PC-3 (cell line): ENCODE results near the gene ESYT3. TPM values are rescaled to one million over a fixed set of nuclear protein-coding genes. Genes with fewer than 3 reads are reported as not detected.
"Not testable (repeated sequence)": the region's sequence is repeated elsewhere in the genome, so short reads cannot be mapped to it uniquely, and the experiment has no call there.

ENCODE experiments used
- ATAC-seq: fragments of 200-7000 bp; cut with Tn5 transposase; 2 replicates; pipeline ENCODE4 v1.9.1; 2020; ENCODE audit warnings: mild to moderate bottlenecking, moderate library complexity
- BruUV-seq: library from RNA; stranded (reverse); fragments of 400-500 nt; replicated peaks from 2 replicates; lab custom pipeline; 2021; lab: Mats Ljungman, UMichigan
- CTCF ChIA-PET: fragments of 300-600 bp; sonication (Branson Sonifier 250); formaldehyde crosslinking; loops from one replicate; lab custom pipeline; 2022; ENCODE audit warnings: antibody characterized with exemption; lab: Charles Lee
- POLR2A ChIA-PET: fragments of 300-600 bp; sonication (Branson Sonifier 250); formaldehyde crosslinking; loops from one replicate; lab custom pipeline; 2022; ENCODE audit warnings: antibody characterized with exemption; ENCODE audit not compliant: unreplicated experiment; lab: Charles Lee
- DNase-seq: peaks from one replicate; pipeline ENCODE4 v3.0.0-alpha.2; 2015
- H2AFZ ChIP-seq: fragments of 300-600 bp; sonication (generic); 2 replicates; pipeline ENCODE4 v1.6.0; 2016; ENCODE audit warnings: antibody characterized with exemption, low read length
- H3F3A ChIP-seq: fragments of 300-600 bp; sonication (generic); one replicate; pipeline ENCODE4 v1.6.0; 2017; ENCODE audit warnings: antibody characterized with exemption, low read length, control low read depth, mild to moderate bottlenecking; ENCODE audit not compliant: unreplicated experiment
- H3K27ac ChIP-seq: fragments of 300-600 bp; sonication (generic); 2 replicates; pipeline ENCODE4 v1.5.1; 2016; ENCODE audit warnings: mild to moderate bottlenecking, low read length
- H3K27me3 ChIP-seq: fragments of 300-600 bp; sonication (generic); 2 replicates; pipeline ENCODE4 v1.6.1; 2016; ENCODE audit warnings: low read length, mixed read lengths
- H3K36me3 ChIP-seq: fragments of 300-600 bp; sonication (generic); 2 replicates; pipeline ENCODE4 v1.6.1; 2016; ENCODE audit warnings: low read depth, mixed run types, low read length, mixed read lengths
- H3K4me1 ChIP-seq: fragments of 300-600 bp; sonication (generic); 2 replicates; pipeline ENCODE4 v1.5.1; 2016; ENCODE audit warnings: low read length; ENCODE audit not compliant: insufficient read depth
- H3K4me2 ChIP-seq: fragments of 300-600 bp; sonication (generic); 2 replicates; pipeline ENCODE4 v1.6.0; 2016; ENCODE audit warnings: low read length
- H3K4me3 ChIP-seq: fragments of 300-600 bp; sonication (generic); 2 replicates; pipeline ENCODE4 v1.5.1; 2016; ENCODE audit warnings: mild to moderate bottlenecking, low read length, mixed read lengths
- H3K79me2 ChIP-seq: fragments of 300-600 bp; sonication (generic); 2 replicates; pipeline ENCODE4 v1.6.1; 2017; ENCODE audit warnings: low read length, mixed read lengths
- H3K9ac ChIP-seq: fragments of 300-600 bp; sonication (generic); 2 replicates; pipeline ENCODE4 v1.6.0; 2016; ENCODE audit warnings: mild to moderate bottlenecking, low read length
- H3K9me2 ChIP-seq: fragments of 300-600 bp; sonication (generic); replicated peaks from 2 replicates; pipeline ENCODE4 v1.6.1; 2016; ENCODE audit warnings: mixed run types, low read length, mixed read lengths
- H3K9me3 ChIP-seq: fragments of 300-600 bp; sonication (generic); 2 replicates; pipeline ENCODE4 v1.6.1; 2016; ENCODE audit warnings: low read length, mixed read lengths
- H4K20me1 ChIP-seq: fragments of 300-600 bp; sonication (generic); 2 replicates; pipeline ENCODE4 v1.6.1; 2016; ENCODE audit warnings: low read length, mixed read lengths
- EZH2 ChIP-seq: fragments of 300-600 bp; sonication (generic); IDR thresholded peaks from one replicate; pipeline ENCODE4 v1.6.1; 2017; ENCODE audit warnings: antibody characterized with exemption, mild to moderate bottlenecking, low read length; ENCODE audit not compliant: unreplicated experiment
- EZH2phosphoT487 ChIP-seq: fragments of 300-600 bp; sonication (generic); IDR thresholded peaks from 2 replicates; pipeline ENCODE4 v1.6.1; 2018; ENCODE audit warnings: mild to moderate bottlenecking, antibody characterized with exemption, low read length, borderline replicate concordance
- intact Hi-C: fragments of 100-400 bp; cut with micrococcal nuclease; formaldehyde crosslinking; loops from 2 replicates; pipeline ENCODE4 v1.9.0; 2023
- total RNA-seq: library from RNA; depleted of rRNA; stranded (reverse); fragments of >200 nt; gene quantifications from 2 replicates; pipeline ENCODE4 v1.2.3, GENCODE V29; 2014
- TF ChIP-seq, protein P1 (sequence below): fragments of 300-600 bp; sonication (generic); conservative IDR thresholded peaks from 2 replicates; pipeline ENCODE4 v1.5.1; 2017; ENCODE audit warnings: antibody characterized with exemption, low read depth, mild to moderate bottlenecking, low read length

ESYT3 gene
- total RNA-seq, 1 experiment from 2014 or later, result 1.6 TPM

DNA sequence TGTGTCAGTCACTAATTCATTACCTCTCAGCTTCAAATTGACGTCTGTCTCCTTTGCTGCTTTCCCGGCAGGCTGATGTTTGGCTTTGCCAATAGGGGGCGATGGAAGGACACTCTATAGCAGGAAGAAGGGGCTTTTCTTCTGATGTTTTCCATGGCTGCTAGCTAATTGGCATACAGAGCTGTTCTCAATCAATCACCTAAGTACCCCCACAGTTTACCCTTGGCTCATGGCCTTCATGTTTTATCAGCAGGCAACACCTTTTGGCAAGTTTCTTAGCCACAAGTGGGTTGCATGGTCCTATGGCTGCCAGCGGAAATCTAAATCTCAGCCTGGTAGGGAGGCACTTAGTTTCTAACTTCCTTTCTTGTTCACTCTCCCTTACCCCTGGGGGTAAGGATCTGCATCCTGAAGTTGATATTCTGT, 45.0 kb downstream of the ESYT3 start:
- no peaks in the 10 kb centered on the region for H3K36me3 ChIP-seq
- H3K9me2 ChIP-seq, result no peaks in the 10 kb centered on the region
- intact Hi-C loops, result no loop called here
- H3K27ac ChIP-seq, result no peak overlapping the region
- H3F3A ChIP-seq, result no peaks in the 10 kb centered on the region
- H2AFZ ChIP-seq, result no peak overlapping the region
- H3K9ac ChIP-seq, result no peak overlapping the region
- no peaks in the 10 kb centered on the region for H3K9me3 ChIP-seq
- CTCF ChIA-PET, result interaction anchor here (0.6 to 1.1 kb wide), 5 partner anchors 115 to 489 kb away, joined by 3 to 4 read pairs (median 3); partner anchors contain the start of gene CEP70
- ATAC-seq (0 out of 2 replicates have a peak, but pooled peaks have one; percentile 31), DNase-seq (peak; percentile 49)
- peaks cover 11% of the 10 kb centered on the region for H3K4me1 ChIP-seq
- H3K4me2 ChIP-seq, result no peak overlapping the region
- no peaks in the 10 kb centered on the region for H3K79me2 ChIP-seq
- TF ChIP-seq EZH2phosphoT487 (no peak), EZH2 (no peak)
- TF ChIP-seq, protein P1, sequence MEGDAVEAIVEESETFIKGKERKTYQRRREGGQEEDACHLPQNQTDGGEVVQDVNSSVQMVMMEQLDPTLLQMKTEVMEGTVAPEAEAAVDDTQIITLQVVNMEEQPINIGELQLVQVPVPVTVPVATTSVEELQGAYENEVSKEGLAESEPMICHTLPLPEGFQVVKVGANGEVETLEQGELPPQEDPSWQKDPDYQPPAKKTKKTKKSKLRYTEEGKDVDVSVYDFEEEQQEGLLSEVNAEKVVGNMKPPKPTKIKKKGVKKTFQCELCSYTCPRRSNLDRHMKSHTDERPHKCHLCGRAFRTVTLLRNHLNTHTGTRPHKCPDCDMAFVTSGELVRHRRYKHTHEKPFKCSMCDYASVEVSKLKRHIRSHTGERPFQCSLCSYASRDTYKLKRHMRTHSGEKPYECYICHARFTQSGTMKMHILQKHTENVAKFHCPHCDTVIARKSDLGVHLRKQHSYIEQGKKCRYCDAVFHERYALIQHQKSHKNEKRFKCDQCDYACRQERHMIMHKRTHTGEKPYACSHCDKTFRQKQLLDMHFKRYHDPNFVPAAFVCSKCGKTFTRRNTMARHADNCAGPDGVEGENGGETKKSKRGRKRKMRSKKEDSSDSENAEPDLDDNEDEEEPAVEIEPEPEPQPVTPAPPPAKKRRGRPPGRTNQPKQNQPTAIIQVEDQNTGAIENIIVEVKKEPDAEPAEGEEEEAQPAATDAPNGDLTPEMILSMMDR, result peak; percentile 85
- H3K27me3 ChIP-seq, result no peaks in the 10 kb centered on the region
- no peak overlapping the region for H3K4me3 ChIP-seq
- POLR2A ChIA-PET, result no interaction called here
- no peaks in the 10 kb centered on the region for H4K20me1 ChIP-seq
- no TSS peak for BruUV-seq

DNA sequence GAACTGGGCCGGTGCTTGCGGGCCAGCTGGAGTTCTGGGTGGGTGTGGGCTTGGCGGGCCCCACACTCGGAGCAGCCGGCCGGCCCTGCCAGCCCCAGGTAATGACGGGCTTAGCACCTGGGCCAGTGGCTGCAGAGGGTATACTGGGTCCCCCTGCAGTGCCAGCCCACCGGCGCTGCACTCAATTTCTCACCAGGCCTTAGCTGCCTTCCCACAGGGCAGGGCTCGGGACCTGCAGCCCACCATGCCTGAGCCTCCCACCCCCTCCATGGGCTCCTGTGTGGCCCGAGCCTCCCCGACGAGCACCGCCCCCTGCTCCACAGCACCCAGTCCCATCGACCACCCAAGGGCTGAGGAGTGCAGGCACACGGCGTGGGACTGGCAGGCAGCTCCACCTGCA, 50.3 kb downstream of the ESYT3 start:
- POLR2A ChIA-PET, ATAC-seq, intact Hi-C loops, CTCF ChIA-PET, BruUV-seq, H4K20me1 ChIP-seq, DNase-seq, H3K4me3 ChIP-seq, H3K27me3 ChIP-seq, H2AFZ ChIP-seq, H3K9ac ChIP-seq, H3K27ac ChIP-seq, H3K9me2 ChIP-seq, H3F3A ChIP-seq, H3K79me2 ChIP-seq, H3K4me1 ChIP-seq, H3K36me3 ChIP-seq, H3K4me2 ChIP-seq, H3K9me3 ChIP-seq: not testable (repeated sequence)

DNA sequence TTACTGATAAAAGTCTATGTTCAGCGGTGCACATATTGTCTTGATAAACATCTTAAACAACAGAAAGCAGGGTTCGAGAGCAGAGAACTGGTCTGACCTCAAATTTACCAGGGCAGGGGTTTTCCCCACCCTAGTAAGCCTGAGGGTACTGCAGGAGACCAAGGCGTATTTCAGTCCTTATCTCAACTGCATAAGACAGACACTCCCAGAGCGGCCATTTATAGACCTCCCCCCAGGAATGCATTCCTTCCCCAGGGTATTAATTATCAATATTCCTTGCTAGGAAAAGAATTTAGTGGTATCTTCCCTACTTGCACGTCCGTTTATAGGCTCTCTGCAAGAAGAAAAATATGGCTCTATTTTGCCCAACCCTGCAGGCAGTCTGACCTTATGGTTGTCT, 52.2 kb downstream of the ESYT3 start:
- POLR2A ChIA-PET, CTCF ChIA-PET, intact Hi-C loops, H2AFZ ChIP-seq, H3K4me3 ChIP-seq, H3K27me3 ChIP-seq, H3K36me3 ChIP-seq, H3K79me2 ChIP-seq, H3K9me3 ChIP-seq, H4K20me1 ChIP-seq, H3K9ac ChIP-seq, H3K4me2 ChIP-seq, DNase-seq, H3K27ac ChIP-seq, ATAC-seq, H3K9me2 ChIP-seq, H3K4me1 ChIP-seq, H3F3A ChIP-seq, BruUV-seq: not testable (repeated sequence)

DNA sequence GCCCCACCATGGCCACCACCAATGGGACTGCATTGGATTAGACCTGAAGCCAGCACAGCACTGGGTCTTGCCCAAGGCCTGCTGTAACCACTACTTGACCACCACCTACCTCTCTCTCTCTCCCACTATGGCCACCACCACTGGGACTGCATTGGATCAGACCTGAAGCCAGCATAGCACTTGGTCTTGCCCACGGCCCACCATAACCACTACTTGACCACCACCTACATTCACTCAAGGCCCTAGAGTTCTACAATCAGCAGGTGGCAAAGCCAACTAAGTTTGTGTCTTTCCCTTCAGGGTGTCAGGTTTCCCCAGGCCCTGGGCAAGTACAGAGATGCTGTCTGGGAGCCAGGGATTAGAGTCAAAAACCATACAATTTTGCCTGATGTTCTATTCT, 57.6 kb downstream of the ESYT3 start:
- intact Hi-C loops, result loop anchor here (5.0 kb wide), 1 partner anchor 100 kb away; the partner anchor contains the start of gene CEP70
- no peak for DNase-seq
- H3K27ac ChIP-seq, result no peak overlapping the region
- no peak overlapping the region for H3K4me2 ChIP-seq
- no peaks in the 10 kb centered on the region for H3K79me2 ChIP-seq
- no peak for ATAC-seq
- H3K9ac ChIP-seq, result no peak overlapping the region
- peaks cover 27% of the 10 kb centered on the region for H3K4me1 ChIP-seq
- H3K36me3 ChIP-seq, result no peaks in the 10 kb centered on the region
- H3K27me3 ChIP-seq, result no peaks in the 10 kb centered on the region
- ChIA-PET POLR2A (no interaction called here), CTCF (no interaction called here)
- no peaks in the 10 kb centered on the region for H3K9me3 ChIP-seq
- H2AFZ ChIP-seq, result no peak overlapping the region
- no peaks in the 10 kb centered on the region for H4K20me1 ChIP-seq
- BruUV-seq, result no TSS peak
- H3K4me3 ChIP-seq, result no peak overlapping the region
- no peaks in the 10 kb centered on the region for H3K9me2 ChIP-seq
- H3F3A ChIP-seq, result peaks cover 4% of the 10 kb centered on the region
- TF ChIP-seq EZH2phosphoT487 (no peak), EZH2 (no peak)
- TF ChIP-seq, protein P1, result no peak
